Right lobe of liver (tissue), 6 donors: ENCODE results near the gene KRT36. TPM values are rescaled to one million over a fixed set of nuclear protein-coding genes. Genes with fewer than 3 reads are reported as not detected.

ENCODE experiments used
- ATAC-seq, 4 donors: fragments of 200-7000 bp; cut with Tn5 transposase; one replicate each; pipeline ENCODE4 v1.9.1; 2020; ENCODE audit warnings: mild to moderate bottlenecking in 4 of 4, moderate library complexity in 4 of 4
- DNase-seq, 3 donors: peaks; one replicate each; pipeline ENCODE4 v3.0.0-alpha.2; 2020
- H3K27ac ChIP-seq, 3 donors: fragments of 200-600 bp; one replicate each; pipeline ENCODE4 v1.8.0; 2022
- H3K27me3 ChIP-seq, 2 donors: fragments of 200-600 bp; one replicate each; pipeline ENCODE4 v1.8.0; 2022
- H3K36me3 ChIP-seq, 4 donors: fragments of 200-600 bp; sonication (generic) in 1 of 4; one replicate each; pipeline versions ENCODE4 v1.5.1 to v1.8.0; 2017 to 2022; ENCODE audit warnings: control low read depth in 1 of 4
- H3K4me1 ChIP-seq, 4 donors: fragments of 200-600 bp; sonication (generic) in 1 of 4; one replicate each; pipeline versions ENCODE4 v1.5.1 to v1.8.0; 2017 to 2022; ENCODE audit warnings: control low read depth in 1 of 4
- H3K4me3 ChIP-seq, 3 donors: fragments of 200-600 bp; one replicate each; pipeline ENCODE4 v1.8.0; 2022
- H3K9me3 ChIP-seq, 4 donors: fragments of 200-600 bp; sonication (generic) in 1 of 4; one replicate each; pipeline versions ENCODE4 v1.5.1 to v1.8.0; 2017 to 2022; ENCODE audit warnings: control low read depth in 1 of 4
- CTCF ChIP-seq, 4 donors: fragments of 200-600 bp in 3 of 4; fragments of 450-650 bp in 1 of 4; IDR thresholded peaks; one replicate each; pipeline versions ENCODE4 v1.5.1 to v1.8.0; 2016 to 2022; ENCODE audit warnings: antibody characterized with exemption in 4 of 4, mild to moderate bottlenecking in 2 of 4
- POLR2A ChIP-seq: fragments of 450-650 bp; IDR thresholded peaks from one replicate; pipeline ENCODE4 v1.6.1; 2017; ENCODE audit warnings: antibody characterized with exemption, mild to moderate bottlenecking
- WGBS: methylation state at CpG from one replicate; pipeline ENCODE4 v1.1.6; 2018; ENCODE audit warnings: low coverage, low lambda C conversion rate; ENCODE audit not compliant: insufficient coverage; ENCODE audit errors: missing lambda C conversion rate; 5-methylcytosine and 5-hydroxymethylcytosine counted together
- intact Hi-C, 2 donors: fragments of 100-400 bp; cut with DNase I; formaldehyde crosslinking; loops; one replicate each; pipeline versions ENCODE4 v1.11.2 to v1.14.1; 2022
- total RNA-seq, 6 experiments: library from RNA; depleted of rRNA in 2 of 6; stranded (reverse); fragments of >200 nt in 2 of 6; fragmentation: NEBNext Ultra II Directional in 3 of 6; extraction: Animal tissue kit (Norgen Biotek cat#: 25700) in 3 of 6; gene quantifications; one replicate each; pipeline versions ENCODE4 v1.1.0 to v1.2.4, GENCODE V29; 2016 to 2023
- donor health status: DM: no; HTN: yes; CAD: no.
- donor health status: DM: no; HTN: no; CAD: no.
- donor health status: DM: no; HTN: no; CAD: no.
- donor health status: DM: no; HTN: yes; CAD: no.
- donor health status: DM: no; HTN: yes; CAD: no.

Gene KRT36
- total RNA-seq, 6 experiments from 2014 or later: not detected

DNA sequence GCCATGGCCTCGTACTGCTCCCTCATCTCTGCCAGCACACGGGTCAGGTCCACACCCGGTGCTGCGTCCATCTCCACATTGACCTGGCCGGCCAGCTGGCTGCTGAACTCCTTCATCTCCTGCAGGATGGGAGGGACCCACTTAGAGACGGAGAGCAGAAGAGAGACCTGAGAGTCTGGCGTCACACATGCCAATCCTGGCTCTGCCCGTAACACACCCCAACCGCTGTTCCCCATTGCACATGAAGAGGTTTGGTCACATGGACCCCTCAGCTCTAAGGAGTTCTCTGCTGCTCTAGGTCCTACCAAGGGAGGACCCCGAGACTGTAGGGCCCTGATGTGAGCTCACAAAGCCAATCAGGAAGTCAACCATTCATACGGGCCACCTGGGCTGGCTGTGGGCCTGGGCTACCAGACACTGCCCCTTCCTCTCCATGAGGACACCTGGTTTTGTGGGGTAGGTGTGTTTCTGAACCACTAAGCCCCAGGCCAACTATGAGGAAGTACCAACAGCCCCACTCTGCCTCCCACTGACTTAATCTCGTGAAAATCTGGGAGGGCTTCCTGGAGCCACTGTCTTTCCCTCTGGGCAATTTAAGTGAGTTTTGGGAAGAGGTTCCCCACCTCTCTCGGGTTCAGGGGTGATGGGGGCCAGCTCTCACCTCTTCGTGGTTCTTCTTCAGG lies 26.6 kb upstream of the KRT36 start:
- no peaks in the 10 kb centered on the region for H3K27me3 ChIP-seq
- no peak for ATAC-seq

DNA sequence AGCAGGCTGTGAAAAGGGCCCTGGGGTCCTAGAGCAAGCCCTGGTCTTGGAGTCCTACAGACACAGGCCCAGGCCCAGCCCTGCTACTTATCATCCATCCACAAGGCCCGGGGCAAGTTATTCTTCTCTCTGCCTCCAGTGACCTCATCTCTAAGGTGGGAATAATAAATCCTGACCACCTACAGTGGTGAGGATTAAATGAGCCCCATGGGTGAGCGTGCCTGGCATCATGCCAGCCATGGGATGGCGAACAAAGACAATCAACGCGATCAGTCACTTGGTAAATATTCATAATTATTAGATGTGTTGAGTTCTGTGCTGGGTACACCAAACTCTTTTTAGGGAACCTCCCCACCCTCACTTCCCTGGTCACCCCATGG lies 23.4 kb upstream of the KRT36 start:
- Histone ChIP-seq H3K4me3 (no peak overlapping the region), H3K36me3 (no peaks in the 10 kb centered on the region), H3K27me3 (no peaks in the 10 kb centered on the region), H3K27ac (no peak overlapping the region), H3K4me1 (no peaks in the 10 kb centered on the region), H3K9me3 (no peaks in the 10 kb centered on the region)
- 86% methylated on average over 5 of the region's 5 CpGs for WGBS
- DNase-seq (no peak), ATAC-seq (no peak)
- TF ChIP-seq POLR2A: no peak
- no peak for TF ChIP-seq CTCF (IDR thresholded peaks at IDR 0.05)
- intact Hi-C loops: no loop called here

More for the DNA sequence above, 26.6 kb upstream of the KRT36 start:
- no peak overlapping the region for H3K4me3 ChIP-seq
- no peaks in the 10 kb centered on the region for H3K4me1 ChIP-seq
- 54% methylated on average over 4 of the region's 14 CpGs for WGBS
- DNase-seq: no peak
- no peak overlapping the region for H3K27ac ChIP-seq
- no peaks in the 10 kb centered on the region for H3K9me3 ChIP-seq
- TF ChIP-seq CTCF (IDR thresholded peaks at IDR 0.05) (no peak), POLR2A (no peak)
- H3K36me3 ChIP-seq: no peaks in the 10 kb centered on the region
- intact Hi-C loops: no loop called here

- intact Hi-C loops: no loop called here
- ATAC-seq (no peak), DNase-seq (no peak)
- no peaks in the 10 kb centered on the region for H3K27me3 ChIP-seq
- no peak overlapping the region for H3K4me3 ChIP-seq
- no peaks in the 10 kb centered on the region for H3K36me3 ChIP-seq
- H3K9me3 ChIP-seq: no peaks in the 10 kb centered on the region
- 46% methylated on average over 6 of the region's 7 CpGs for WGBS
- H3K4me1 ChIP-seq: no peaks in the 10 kb centered on the region
- TF ChIP-seq CTCF (IDR thresholded peaks at IDR 0.05): no peak
- TF ChIP-seq POLR2A: no peak
- no peak overlapping the region for H3K27ac ChIP-seq
Measured at GRCh38 chr17:41512546-41513167, 22.9 kb upstream of the KRT36 start.

DNA sequence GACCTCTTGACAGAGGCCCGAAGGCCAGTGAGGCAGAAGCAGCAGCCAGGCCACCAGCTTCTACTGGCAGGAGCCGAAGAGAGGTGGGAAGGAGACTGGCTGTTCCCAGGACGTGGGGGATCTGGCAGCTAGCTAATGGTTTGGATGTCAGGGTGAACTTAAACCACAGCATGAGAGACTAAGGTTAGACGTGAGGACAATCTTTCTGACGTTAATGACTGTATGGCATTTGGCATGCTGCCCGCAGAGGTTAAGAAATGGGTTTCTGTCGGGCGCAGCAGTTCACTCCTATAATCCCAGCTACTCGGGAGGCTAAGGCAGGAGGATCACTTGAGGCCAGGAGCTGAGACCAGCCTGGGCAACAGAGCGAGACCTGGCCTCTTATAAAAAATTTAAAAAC lies 22.0 kb upstream of the KRT36 start:
- no peaks in the 10 kb centered on the region for H3K4me1 ChIP-seq
- TF ChIP-seq CTCF (IDR thresholded peaks at IDR 0.05): no peak
- TF ChIP-seq POLR2A: no peak
- H3K4me3 ChIP-seq: no peak overlapping the region
- DNase-seq (no peak), ATAC-seq (no peak)
- intact Hi-C loops: no loop called here
- H3K27me3 ChIP-seq: no peaks in the 10 kb centered on the region
- no peak overlapping the region for H3K27ac ChIP-seq
- 51% methylated on average over 7 of the region's 10 CpGs for WGBS
- no peaks in the 10 kb centered on the region for H3K36me3 ChIP-seq
- no peaks in the 10 kb centered on the region for H3K9me3 ChIP-seq
